SK-N-MC (cell line): ENCODE results near the gene XYLT2.

Experiments used
- EZH2 ChIP-seq: fragments of 200-600 bp; sonication (generic); IDR thresholded peaks from one replicate; pipeline ENCODE4 v1.6.1; 2017; ENCODE audit warnings: antibody characterized with exemption
- POLR2AphosphoS5 ChIP-seq: IDR thresholded peaks from 2 replicates; pipeline ENCODE4 v1.6.1; 2012; ENCODE audit warnings: mild to moderate bottlenecking, low read depth, low read length, borderline replicate concordance

GRCh38 chr17:50393700-50394099 lies 47.8 kb downstream of the XYLT2 start:
- TF ChIP-seq POLR2AphosphoS5: no peak
- TF ChIP-seq EZH2: no peak
